Measurements from ENCODE around the gene BCAS1.

Gene BCAS1

DNA sequence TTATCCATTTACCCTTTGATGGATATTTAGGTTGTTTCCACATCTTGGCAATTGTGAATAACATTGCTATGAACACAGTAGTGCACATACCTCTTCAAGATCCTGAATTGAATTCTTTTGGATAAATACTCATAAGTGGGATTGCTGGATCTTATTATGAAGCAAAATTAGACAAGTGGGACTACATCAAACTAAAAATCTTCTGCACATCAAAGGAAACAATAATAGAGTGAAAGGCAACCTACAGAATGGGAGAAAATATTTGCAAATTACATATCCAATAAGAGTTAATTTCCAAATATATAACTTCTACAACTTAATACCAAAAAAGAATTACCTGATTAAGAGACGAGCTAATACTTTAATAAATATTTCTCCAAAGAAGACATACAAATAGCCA is 38.4 kb upstream of the BCAS1 start:
- no peak overlapping the region for H3K4me3 ChIP-seq (ENCODE audit: low read depth, low read length)
- TF ChIP-seq, protein P1, sequence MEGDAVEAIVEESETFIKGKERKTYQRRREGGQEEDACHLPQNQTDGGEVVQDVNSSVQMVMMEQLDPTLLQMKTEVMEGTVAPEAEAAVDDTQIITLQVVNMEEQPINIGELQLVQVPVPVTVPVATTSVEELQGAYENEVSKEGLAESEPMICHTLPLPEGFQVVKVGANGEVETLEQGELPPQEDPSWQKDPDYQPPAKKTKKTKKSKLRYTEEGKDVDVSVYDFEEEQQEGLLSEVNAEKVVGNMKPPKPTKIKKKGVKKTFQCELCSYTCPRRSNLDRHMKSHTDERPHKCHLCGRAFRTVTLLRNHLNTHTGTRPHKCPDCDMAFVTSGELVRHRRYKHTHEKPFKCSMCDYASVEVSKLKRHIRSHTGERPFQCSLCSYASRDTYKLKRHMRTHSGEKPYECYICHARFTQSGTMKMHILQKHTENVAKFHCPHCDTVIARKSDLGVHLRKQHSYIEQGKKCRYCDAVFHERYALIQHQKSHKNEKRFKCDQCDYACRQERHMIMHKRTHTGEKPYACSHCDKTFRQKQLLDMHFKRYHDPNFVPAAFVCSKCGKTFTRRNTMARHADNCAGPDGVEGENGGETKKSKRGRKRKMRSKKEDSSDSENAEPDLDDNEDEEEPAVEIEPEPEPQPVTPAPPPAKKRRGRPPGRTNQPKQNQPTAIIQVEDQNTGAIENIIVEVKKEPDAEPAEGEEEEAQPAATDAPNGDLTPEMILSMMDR (IDR thresholded peaks at IDR 0.05; ENCODE audit: low read depth, low read length): no peak
- H3K27ac ChIP-seq: no peak overlapping the region
- no peaks in the 10 kb centered on the region for H3K9me3 ChIP-seq (ENCODE audit: severe bottlenecking)
- no peaks in the 10 kb centered on the region for H3K36me3 ChIP-seq
- DNase-seq: no peak
- peaks cover 84% of the 10 kb centered on the region for H3K27me3 ChIP-seq (ENCODE audit: insufficient read depth, low read depth, severe bottlenecking)

DNA sequence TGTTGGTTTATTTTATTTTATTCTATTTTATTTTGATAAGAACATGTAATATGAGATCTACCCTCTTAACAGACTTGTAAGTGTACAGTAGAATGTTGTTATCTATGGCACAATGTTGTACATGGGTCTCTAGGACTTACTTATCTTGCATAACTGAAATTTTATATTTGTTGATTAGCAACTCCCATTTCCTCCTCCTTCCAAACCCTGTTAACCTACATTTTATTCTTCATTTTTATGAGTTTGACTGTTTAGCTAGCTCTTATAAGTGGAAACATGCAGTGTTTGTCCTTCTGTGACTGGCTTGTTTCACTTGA is 37.9 kb upstream of the BCAS1 start:
- Histone ChIP-seq H3K27ac (no peak overlapping the region), H3K27me3 (ENCODE audit: insufficient read depth, low read depth, severe bottlenecking) (peaks cover 84% of the 10 kb centered on the region), H3K4me3 (ENCODE audit: low read depth, low read length) (no peak overlapping the region), H3K9me3 (ENCODE audit: severe bottlenecking) (no peaks in the 10 kb centered on the region), H3K36me3 (no peaks in the 10 kb centered on the region)
- TF ChIP-seq, protein P1 (IDR thresholded peaks at IDR 0.05; ENCODE audit: low read depth, low read length): no peak
- DNase-seq: no peak

DNA sequence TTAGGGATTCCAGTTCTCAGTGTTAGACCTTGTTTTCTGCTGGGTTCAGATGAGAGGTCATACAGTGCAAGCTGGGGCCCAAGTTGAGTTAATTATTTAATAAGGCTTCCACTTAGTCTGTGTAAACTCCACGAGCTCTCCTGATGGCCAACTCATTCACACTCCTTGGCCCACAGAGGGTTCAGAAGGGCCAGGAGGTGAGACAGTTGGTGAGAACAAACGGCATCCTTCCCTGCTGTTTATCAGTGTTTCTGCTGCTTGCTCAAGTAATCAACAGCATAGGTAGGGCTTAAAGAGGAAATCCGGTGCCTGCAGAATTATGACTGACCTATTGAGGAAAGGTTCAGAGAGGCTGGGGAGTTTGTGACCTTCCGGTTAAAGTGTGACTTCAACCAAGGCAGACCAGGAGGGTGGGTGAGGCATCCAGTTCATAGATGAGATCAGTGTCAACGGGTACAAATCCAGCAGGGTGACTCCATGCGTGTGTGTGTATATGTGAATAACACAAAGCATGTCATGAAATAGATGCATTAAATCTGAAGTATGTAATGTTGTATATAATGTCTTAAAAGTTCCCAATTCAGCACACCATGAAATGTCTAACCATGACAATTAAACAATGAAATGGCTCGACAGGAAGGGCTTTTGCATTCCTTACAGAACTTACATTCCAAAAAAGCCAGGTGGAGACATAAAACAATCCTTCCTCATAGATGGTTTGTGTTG is 37.4 kb upstream of the BCAS1 start:
- no peak for DNase-seq
- Histone ChIP-seq H3K9me3 (ENCODE audit: severe bottlenecking) (no peaks in the 10 kb centered on the region), H3K36me3 (no peaks in the 10 kb centered on the region), H3K4me3 (ENCODE audit: low read depth, low read length) (no peak overlapping the region), H3K27me3 (ENCODE audit: insufficient read depth, low read depth, severe bottlenecking) (peaks cover 87% of the 10 kb centered on the region), H3K27ac (no peak overlapping the region)
- TF ChIP-seq, protein P1 (IDR thresholded peaks at IDR 0.05; ENCODE audit: low read depth, low read length): no peak

DNA sequence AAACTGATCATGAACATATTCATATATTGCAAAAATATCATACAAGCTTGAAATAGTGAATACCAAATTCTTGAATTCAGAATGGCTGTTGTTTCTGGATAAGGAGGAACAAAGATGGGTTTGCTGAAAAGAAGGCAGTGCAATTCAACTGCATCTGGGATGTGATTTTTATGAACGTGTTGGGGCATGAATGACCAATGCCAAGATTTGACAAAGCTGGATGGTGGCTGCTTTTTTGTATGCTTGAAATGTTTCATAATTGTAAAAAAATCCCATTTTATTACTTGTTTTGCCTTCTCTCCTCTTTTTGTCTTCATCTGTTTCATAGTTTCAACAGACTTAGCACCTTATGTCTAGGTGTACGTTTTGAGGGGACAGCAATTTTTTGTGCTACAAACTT is 36.8 kb upstream of the BCAS1 start:
- DNase-seq: no peak
- TF ChIP-seq, protein P1 (IDR thresholded peaks at IDR 0.05; ENCODE audit: low read depth, low read length): no peak
- Histone ChIP-seq H3K36me3 (no peaks in the 10 kb centered on the region), H3K9me3 (ENCODE audit: severe bottlenecking) (no peaks in the 10 kb centered on the region), H3K27me3 (ENCODE audit: insufficient read depth, low read depth, severe bottlenecking) (peaks cover 86% of the 10 kb centered on the region), H3K27ac (no peak overlapping the region), H3K4me3 (ENCODE audit: low read depth, low read length) (no peak overlapping the region)

DNA sequence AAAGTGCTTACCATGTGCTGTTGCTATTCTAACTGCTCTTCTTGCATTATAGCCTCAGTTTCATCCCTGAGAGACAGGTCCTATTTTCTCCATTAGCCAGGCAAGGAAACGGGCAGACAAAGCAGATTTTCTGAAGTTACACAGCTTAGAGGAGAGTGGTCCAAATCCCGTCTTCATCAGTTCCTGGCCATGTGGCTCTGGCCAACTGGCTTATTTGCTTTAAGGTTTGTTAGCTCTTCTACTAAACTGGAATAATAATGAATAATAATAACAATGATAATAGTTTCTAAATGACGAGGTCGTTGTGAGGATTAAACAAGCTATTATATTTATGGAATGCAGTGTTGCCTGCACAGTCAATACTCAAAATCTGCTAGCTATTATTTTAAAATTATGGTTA is 35.8 kb upstream of the BCAS1 start:
- H3K9me3 ChIP-seq (ENCODE audit: severe bottlenecking): no peaks in the 10 kb centered on the region
- DNase-seq: no peak
- no peak overlapping the region for H3K4me3 ChIP-seq (ENCODE audit: low read depth, low read length)
- TF ChIP-seq, protein P1 (IDR thresholded peaks at IDR 0.05; ENCODE audit: low read depth, low read length): no peak
- no peaks in the 10 kb centered on the region for H3K36me3 ChIP-seq
- H3K27me3 ChIP-seq (ENCODE audit: insufficient read depth, low read depth, severe bottlenecking): peaks cover 85% of the 10 kb centered on the region
- no peak overlapping the region for H3K27ac ChIP-seq

DNA sequence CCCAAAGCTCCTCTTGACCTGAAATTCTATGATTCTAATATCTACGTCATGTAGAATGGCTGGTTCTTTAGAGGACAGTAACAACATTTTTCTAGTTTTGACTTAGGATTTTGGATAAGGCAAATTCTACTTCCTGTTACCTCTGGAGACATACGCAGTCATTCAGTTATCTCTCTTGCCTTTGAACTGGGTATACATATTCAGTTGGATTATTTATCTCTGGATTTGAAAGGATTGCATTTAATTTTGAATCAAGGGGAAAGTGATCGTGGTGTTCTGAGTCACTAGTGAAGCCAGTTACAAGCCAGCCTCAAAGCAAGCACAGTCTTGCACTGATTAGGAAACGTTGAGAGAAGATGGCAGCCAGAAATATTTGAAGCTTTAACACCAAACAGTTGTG is 35.3 kb upstream of the BCAS1 start:
- H3K36me3 ChIP-seq: no peaks in the 10 kb centered on the region
- TF ChIP-seq, protein P1 (IDR thresholded peaks at IDR 0.05; ENCODE audit: low read depth, low read length): no peak
- no peaks in the 10 kb centered on the region for H3K9me3 ChIP-seq (ENCODE audit: severe bottlenecking)

More for the DNA sequence above, 35.3 kb upstream of the BCAS1 start:
- peaks cover 83% of the 10 kb centered on the region for H3K27me3 ChIP-seq (ENCODE audit: insufficient read depth, low read depth, severe bottlenecking)
- no peak overlapping the region for H3K4me3 ChIP-seq (ENCODE audit: low read depth, low read length)
- no peak for DNase-seq
- H3K27ac ChIP-seq: no peak overlapping the region

All from WERI-Rb-1 (cell line).